Smooth muscle cell (in vitro differentiated cells): ENCODE measurements around the gene FDXR. TPM values are rescaled to one million over a fixed set of nuclear protein-coding genes. Genes with fewer than 3 reads are reported as not detected.

ENCODE experiments used
- DNase-seq: peaks from one replicate; lab custom pipeline; 2025; ENCODE audit not compliant: unreplicated experiment; lab: John Stamatoyannopoulos, UW
- H2AFZ ChIP-seq: fragments of 200-600 bp; sonication (generic); 2 replicates; pipeline ENCODE4 v1.6.0; 2016; ENCODE audit warnings: antibody characterized with exemption, low read depth, mild to moderate bottlenecking
- H3F3A ChIP-seq: fragments of 200-600 bp; sonication (generic); 2 replicates; pipeline ENCODE4 v1.6.0; 2017; ENCODE audit warnings: antibody characterized with exemption, low read depth
- H3K27ac ChIP-seq: fragments of 200-600 bp; sonication (generic); 2 replicates; pipeline ENCODE4 v1.5.1; 2016; ENCODE audit warnings: low read depth, mild to moderate bottlenecking
- H3K27me3 ChIP-seq: fragments of 200-600 bp; sonication (generic); 2 replicates; pipeline ENCODE4 v1.6.1; 2016; ENCODE audit warnings: low read depth, mild to moderate bottlenecking
- H3K36me3 ChIP-seq: fragments of 200-600 bp; sonication (generic); 2 replicates; pipeline ENCODE4 v1.5.1; 2016; ENCODE audit warnings: low read depth
- H3K4me1 ChIP-seq: fragments of 200-600 bp; sonication (generic); 2 replicates; pipeline ENCODE4 v1.5.1; 2016; ENCODE audit warnings: low read depth
- H3K4me2 ChIP-seq: fragments of 200-600 bp; sonication (generic); 2 replicates; pipeline ENCODE4 v1.6.0; 2016; ENCODE audit warnings: mild to moderate bottlenecking
- H3K4me3 ChIP-seq: fragments of 200-600 bp; sonication (generic); 2 replicates; pipeline ENCODE4 v1.5.1; 2016; ENCODE audit warnings: mild to moderate bottlenecking
- H3K79me2 ChIP-seq: fragments of 200-600 bp; sonication (generic); 2 replicates; pipeline ENCODE4 v1.6.0; 2016; ENCODE audit warnings: low read depth, mild to moderate bottlenecking
- H3K9ac ChIP-seq: fragments of 200-600 bp; sonication (generic); 2 replicates; pipeline ENCODE4 v1.6.0; 2016; ENCODE audit warnings: low read depth
- H3K9me3 ChIP-seq: fragments of 200-600 bp; sonication (generic); replicated peaks from 2 replicates; pipeline ENCODE4 v1.5.1; 2016; ENCODE audit warnings: low read depth
- H4K20me1 ChIP-seq: fragments of 200-600 bp; sonication (generic); 2 replicates; pipeline ENCODE4 v1.6.0; 2016; ENCODE audit warnings: low read depth
- CTCF ChIP-seq: fragments of 200-600 bp; sonication (generic); IDR thresholded peaks from 2 replicates; pipeline ENCODE4 v1.5.1; 2017; ENCODE audit warnings: borderline replicate concordance, mild to moderate bottlenecking, antibody characterized with exemption; ENCODE audit not compliant: insufficient read depth, poor library complexity, severe bottlenecking
- WGBS: methylation state at CpG from one replicate; pipeline ENCODE4 v1.1.7; 2016; ENCODE audit warnings: low lambda C conversion rate; 5-methylcytosine and 5-hydroxymethylcytosine counted together
- polyA plus RNA-seq: library from polyadenylated mRNA; unstranded; fragments of >200 nt; fragmentation: Nextera tagmentation; extraction: Ambion mirVana; gene quantifications from 2 replicates; pipeline ENCODE4 v1.2.1, GENCODE V29; 2016
- total RNA-seq: library from RNA; depleted of rRNA; stranded (reverse); fragments of >200 nt; gene quantifications from 2 replicates; pipeline ENCODE4 v1.2.3, GENCODE V29; 2014

FDXR gene
- total and polyA plus RNA-seq, 2 experiments from 2014 or later, result 5.6 to 18.7 TPM

GRCh38 chr17:74921026-74921681 is 48.4 kb upstream of the FDXR start:
- Histone ChIP-seq H3K27ac (no peak overlapping the region), H3K79me2 (no peaks in the 10 kb centered on the region), H3K27me3 (peaks cover 38% of the 10 kb centered on the region), H3K4me1 (peaks cover 9% of the 10 kb centered on the region), H3K9me3 (no peaks in the 10 kb centered on the region), H3K4me2 (no peak overlapping the region), H3K4me3 (no peak overlapping the region), H3K36me3 (no peaks in the 10 kb centered on the region), H4K20me1 (no peaks in the 10 kb centered on the region), H3K9ac (no peak overlapping the region), H2AFZ (no peak overlapping the region), H3F3A (no peaks in the 10 kb centered on the region)
- 42% methylated on average over 18 of the region's 19 CpGs for WGBS
- DNase-seq, result no peak
- no peak for TF ChIP-seq CTCF

GRCh38 chr17:74920642-74921025 is 47.8 kb upstream of the FDXR start:
- no peaks in the 10 kb centered on the region for H3K36me3 ChIP-seq
- H3K4me2 ChIP-seq, result no peak overlapping the region
- no peak overlapping the region for H3K9ac ChIP-seq
- H3K79me2 ChIP-seq, result no peaks in the 10 kb centered on the region
- H3K4me1 ChIP-seq, result peaks cover 9% of the 10 kb centered on the region
- H3K27me3 ChIP-seq, result peaks cover 33% of the 10 kb centered on the region
- H3F3A ChIP-seq, result no peaks in the 10 kb centered on the region
- 67% methylated on average over 6 of the region's 6 CpGs for WGBS
- DNase-seq, result no peak
- no peak overlapping the region for H2AFZ ChIP-seq
- TF ChIP-seq CTCF, result no peak
- no peaks in the 10 kb centered on the region for H3K9me3 ChIP-seq
- H3K4me3 ChIP-seq, result no peak overlapping the region
- no peaks in the 10 kb centered on the region for H4K20me1 ChIP-seq
- no peak overlapping the region for H3K27ac ChIP-seq

GRCh38 chr17:74920306-74920620 is 47.5 kb upstream of the FDXR start:
- H3K9me3 ChIP-seq, result no peaks in the 10 kb centered on the region
- no peak overlapping the region for H3K9ac ChIP-seq
- H3K27me3 ChIP-seq, result peaks cover 29% of the 10 kb centered on the region
- H2AFZ ChIP-seq, result no peak overlapping the region
- no peaks in the 10 kb centered on the region for H4K20me1 ChIP-seq
- 96% methylated on average over 27 of the region's 27 CpGs for WGBS
- H3F3A ChIP-seq, result no peaks in the 10 kb centered on the region
- no peak overlapping the region for H3K27ac ChIP-seq
- no peak for DNase-seq
- no peak for TF ChIP-seq CTCF
- H3K4me1 ChIP-seq, result peaks cover 9% of the 10 kb centered on the region
- no peak overlapping the region for H3K4me3 ChIP-seq
- no peaks in the 10 kb centered on the region for H3K79me2 ChIP-seq
- H3K4me2 ChIP-seq, result no peak overlapping the region
- no peaks in the 10 kb centered on the region for H3K36me3 ChIP-seq
